ENCODE measurements around the gene DNAJC10.

DNA sequence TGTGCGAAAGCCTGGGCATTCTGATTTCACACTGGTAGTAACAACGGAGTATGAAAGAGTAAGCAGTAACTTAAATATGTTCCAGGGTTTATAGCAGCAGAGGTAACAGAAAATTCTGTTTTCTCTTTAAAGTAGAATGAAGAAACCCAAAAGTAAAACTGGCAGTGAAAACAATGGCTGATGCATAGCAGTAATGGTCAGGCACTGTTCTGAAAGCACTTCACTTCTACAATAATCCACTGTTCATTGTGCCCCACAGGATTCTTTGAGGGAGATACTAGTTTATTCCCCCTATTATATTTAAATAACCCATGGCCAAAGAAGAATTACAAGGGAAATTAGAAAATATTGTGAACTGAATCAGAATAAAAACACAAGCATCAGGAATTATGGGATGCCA, 9.3 kb upstream of the DNAJC10 start:
- TF ChIP-seq POLR2A (IDR thresholded peaks at IDR 0.05; ENCODE audit: low read depth), result no peak
- TF ChIP-seq, protein P1, sequence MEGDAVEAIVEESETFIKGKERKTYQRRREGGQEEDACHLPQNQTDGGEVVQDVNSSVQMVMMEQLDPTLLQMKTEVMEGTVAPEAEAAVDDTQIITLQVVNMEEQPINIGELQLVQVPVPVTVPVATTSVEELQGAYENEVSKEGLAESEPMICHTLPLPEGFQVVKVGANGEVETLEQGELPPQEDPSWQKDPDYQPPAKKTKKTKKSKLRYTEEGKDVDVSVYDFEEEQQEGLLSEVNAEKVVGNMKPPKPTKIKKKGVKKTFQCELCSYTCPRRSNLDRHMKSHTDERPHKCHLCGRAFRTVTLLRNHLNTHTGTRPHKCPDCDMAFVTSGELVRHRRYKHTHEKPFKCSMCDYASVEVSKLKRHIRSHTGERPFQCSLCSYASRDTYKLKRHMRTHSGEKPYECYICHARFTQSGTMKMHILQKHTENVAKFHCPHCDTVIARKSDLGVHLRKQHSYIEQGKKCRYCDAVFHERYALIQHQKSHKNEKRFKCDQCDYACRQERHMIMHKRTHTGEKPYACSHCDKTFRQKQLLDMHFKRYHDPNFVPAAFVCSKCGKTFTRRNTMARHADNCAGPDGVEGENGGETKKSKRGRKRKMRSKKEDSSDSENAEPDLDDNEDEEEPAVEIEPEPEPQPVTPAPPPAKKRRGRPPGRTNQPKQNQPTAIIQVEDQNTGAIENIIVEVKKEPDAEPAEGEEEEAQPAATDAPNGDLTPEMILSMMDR (IDR thresholded peaks at IDR 0.05), result no peak
